MCF 10A (cell line): ENCODE measurements around the gene NR3C2. TPM values are rescaled to one million over a fixed set of nuclear protein-coding genes. Genes with fewer than 3 reads are reported as not detected.

Experiments
- BruUV-seq: library from RNA; stranded (reverse); fragments of 400-500 nt; replicated peaks from 2 replicates; lab custom pipeline; 2021; lab: Mats Ljungman, UMichigan
- CTCF ChIA-PET: fragments of 300-600 bp; sonication (Branson Sonifier 250); formaldehyde crosslinking; extraction: SDS; loops from one replicate; lab custom pipeline; 2021; ENCODE audit warnings: antibody characterized with exemption, inconsistent platforms; lab: Yijun Ruan, JAX
- POLR2A ChIA-PET: fragments of 300-600, 350-650 bp; sonication (Branson Sonifier 250); formaldehyde crosslinking; extraction: SDS; loops from one replicate; lab custom pipeline; 2020; ENCODE audit warnings: antibody characterized with exemption, inconsistent platforms; lab: Yijun Ruan, JAX
- DNase-seq: peaks from one replicate; pipeline ENCODE4 v3.0.0-alpha.2; 2018; ENCODE audit not compliant: unreplicated experiment
- H3K27ac Mint-ChIP-seq: one replicate; pipeline ENCODE4 v1.8.0; 2022; ENCODE audit warnings: mild to moderate bottlenecking, low read depth, mixed read lengths; ENCODE audit not compliant: unreplicated experiment
- H3K27me3 Mint-ChIP-seq: one replicate; pipeline ENCODE4 v1.8.0; 2022; ENCODE audit warnings: mixed read lengths; ENCODE audit not compliant: insufficient read depth, unreplicated experiment
- H3K36me3 Mint-ChIP-seq: one replicate; pipeline ENCODE4 v1.8.0; 2022; ENCODE audit warnings: mild to moderate bottlenecking, moderate library complexity, mixed read lengths; ENCODE audit not compliant: insufficient read depth, unreplicated experiment
- H3K4me1 Mint-ChIP-seq: one replicate; pipeline ENCODE4 v1.8.0; 2022; ENCODE audit warnings: mixed read lengths; ENCODE audit not compliant: insufficient read depth, unreplicated experiment
- H3K4me3 Mint-ChIP-seq: one replicate; pipeline ENCODE4 v1.8.0; 2022; ENCODE audit warnings: mild to moderate bottlenecking, moderate library complexity, mixed read lengths; ENCODE audit not compliant: unreplicated experiment
- H3K9me3 Mint-ChIP-seq: one replicate; pipeline ENCODE4 v1.8.0; 2022; ENCODE audit warnings: mixed read lengths; ENCODE audit not compliant: unreplicated experiment
- intact Hi-C: fragments of 100-400 bp; cut with micrococcal nuclease; formaldehyde crosslinking; loops from 2 replicates; pipeline ENCODE4 v1.14.1; 2022
- total RNA-seq: library from RNA; stranded (reverse); gene quantifications from 2 replicates; pipeline ENCODE4 v1.2.3, GENCODE V29; 2022
- TF ChIP-seq, protein P1 (sequence below): fragments of 200-600 bp; IDR thresholded peaks from one replicate; pipeline ENCODE4 v1.8.0; 2022; ENCODE audit warnings: antibody characterized with exemption, mild to moderate bottlenecking; ENCODE audit not compliant: unreplicated experiment

Gene NR3C2
- total RNA-seq, 1 experiment from 2014 or later = 0.21 TPM

DNA sequence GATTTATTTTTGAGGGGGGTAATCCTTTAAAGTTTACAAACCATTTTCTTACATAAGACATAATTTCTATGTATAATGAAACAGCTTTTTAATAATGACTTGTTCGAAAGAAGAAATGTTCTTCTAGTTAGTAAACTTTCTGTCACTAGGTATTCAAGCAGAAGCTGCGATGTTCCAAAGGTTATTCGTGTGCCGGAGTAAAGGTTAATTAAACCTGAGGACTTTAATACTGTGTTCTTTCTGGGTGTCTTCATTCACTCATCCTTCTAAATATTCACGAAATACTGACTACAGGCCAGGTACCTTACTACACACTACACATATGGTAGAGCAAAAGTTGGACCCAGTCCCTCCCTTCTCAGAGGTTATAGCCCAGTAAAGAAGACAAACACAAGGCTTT is 96.7 kb downstream of the NR3C2 start:
- TF ChIP-seq, protein P1, sequence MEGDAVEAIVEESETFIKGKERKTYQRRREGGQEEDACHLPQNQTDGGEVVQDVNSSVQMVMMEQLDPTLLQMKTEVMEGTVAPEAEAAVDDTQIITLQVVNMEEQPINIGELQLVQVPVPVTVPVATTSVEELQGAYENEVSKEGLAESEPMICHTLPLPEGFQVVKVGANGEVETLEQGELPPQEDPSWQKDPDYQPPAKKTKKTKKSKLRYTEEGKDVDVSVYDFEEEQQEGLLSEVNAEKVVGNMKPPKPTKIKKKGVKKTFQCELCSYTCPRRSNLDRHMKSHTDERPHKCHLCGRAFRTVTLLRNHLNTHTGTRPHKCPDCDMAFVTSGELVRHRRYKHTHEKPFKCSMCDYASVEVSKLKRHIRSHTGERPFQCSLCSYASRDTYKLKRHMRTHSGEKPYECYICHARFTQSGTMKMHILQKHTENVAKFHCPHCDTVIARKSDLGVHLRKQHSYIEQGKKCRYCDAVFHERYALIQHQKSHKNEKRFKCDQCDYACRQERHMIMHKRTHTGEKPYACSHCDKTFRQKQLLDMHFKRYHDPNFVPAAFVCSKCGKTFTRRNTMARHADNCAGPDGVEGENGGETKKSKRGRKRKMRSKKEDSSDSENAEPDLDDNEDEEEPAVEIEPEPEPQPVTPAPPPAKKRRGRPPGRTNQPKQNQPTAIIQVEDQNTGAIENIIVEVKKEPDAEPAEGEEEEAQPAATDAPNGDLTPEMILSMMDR = no peak
- DNase-seq = no peak
- Mint-ChIP-seq H3K4me3 (no peak overlapping the region), H3K36me3 (no peaks in the 10 kb centered on the region), H3K9me3 (peaks cover 7% of the 10 kb centered on the region), H3K27ac (no peak overlapping the region), H3K27me3 (no peaks in the 10 kb centered on the region), H3K4me1 (no peaks in the 10 kb centered on the region)
- CTCF ChIA-PET = no interaction called here
- BruUV-seq = no TSS peak
- intact Hi-C loops = no loop called here
- POLR2A ChIA-PET = no interaction called here

DNA sequence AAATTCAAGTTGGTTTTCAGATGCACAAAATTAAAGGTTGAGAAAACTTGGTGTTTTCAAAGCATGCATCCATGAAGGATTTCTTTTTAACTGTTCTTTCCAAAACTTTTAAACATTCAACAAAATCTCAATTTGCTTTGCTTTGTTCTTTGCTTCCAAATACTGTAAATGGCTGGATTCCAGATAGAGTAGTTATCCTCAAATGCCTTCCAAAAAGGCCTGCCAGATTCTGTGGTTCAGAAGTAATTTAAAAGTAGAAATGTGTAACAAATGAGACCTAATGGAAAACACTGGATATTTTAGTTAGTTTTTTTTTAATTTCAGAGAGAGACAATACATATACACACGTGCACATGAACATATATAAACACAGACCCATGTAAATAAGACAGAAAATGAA is 97.3 kb downstream of the NR3C2 start:
- H3K27me3 Mint-ChIP-seq = no peaks in the 10 kb centered on the region
- no peak for DNase-seq
- no TSS peak for BruUV-seq
- ChIA-PET CTCF (interaction anchor here (0.6 kb wide), 1 partner anchor 293 kb away, joined by 3 read pairs; no protein-coding TSS in a partner anchor), POLR2A (no interaction called here)
- H3K9me3 Mint-ChIP-seq = peaks cover 7% of the 10 kb centered on the region
- H3K27ac Mint-ChIP-seq = no peak overlapping the region
- no peaks in the 10 kb centered on the region for H3K36me3 Mint-ChIP-seq
- H3K4me1 Mint-ChIP-seq = no peaks in the 10 kb centered on the region
- TF ChIP-seq, protein P1 = no peak
- no peak overlapping the region for H3K4me3 Mint-ChIP-seq
- intact Hi-C loops = no loop called here

DNA sequence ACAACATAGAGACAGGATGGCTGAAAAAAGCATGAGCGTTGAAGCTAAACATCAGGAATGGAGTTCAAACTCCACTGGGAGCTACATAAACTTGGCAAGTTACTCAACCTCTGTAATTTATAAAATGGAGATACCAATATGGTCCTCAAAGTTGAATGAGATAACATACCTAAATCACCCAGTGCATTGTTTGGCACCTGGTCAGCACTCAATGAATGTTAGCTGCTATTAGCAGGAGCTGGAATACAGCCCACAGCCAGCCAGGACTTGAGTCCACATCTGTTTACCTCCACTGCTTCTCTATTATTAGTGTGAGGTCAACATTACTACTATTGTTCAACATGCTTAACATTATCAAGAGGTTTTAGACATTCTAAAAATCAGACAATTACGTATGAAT is 97.9 kb downstream of the NR3C2 start:
- H3K4me1 Mint-ChIP-seq = no peaks in the 10 kb centered on the region
- ChIA-PET CTCF (interaction anchor here (0.6 kb wide), 1 partner anchor 292 kb away, joined by 3 read pairs; no protein-coding TSS in a partner anchor), POLR2A (no interaction called here)
- TF ChIP-seq, protein P1 = no peak
- no TSS peak for BruUV-seq
- intact Hi-C loops = no loop called here
- DNase-seq = no peak
- H3K4me3 Mint-ChIP-seq = no peak overlapping the region
- H3K9me3 Mint-ChIP-seq = peaks cover 7% of the 10 kb centered on the region
- H3K27me3 Mint-ChIP-seq = no peaks in the 10 kb centered on the region
- H3K27ac Mint-ChIP-seq = no peak overlapping the region
- H3K36me3 Mint-ChIP-seq = no peaks in the 10 kb centered on the region

DNA sequence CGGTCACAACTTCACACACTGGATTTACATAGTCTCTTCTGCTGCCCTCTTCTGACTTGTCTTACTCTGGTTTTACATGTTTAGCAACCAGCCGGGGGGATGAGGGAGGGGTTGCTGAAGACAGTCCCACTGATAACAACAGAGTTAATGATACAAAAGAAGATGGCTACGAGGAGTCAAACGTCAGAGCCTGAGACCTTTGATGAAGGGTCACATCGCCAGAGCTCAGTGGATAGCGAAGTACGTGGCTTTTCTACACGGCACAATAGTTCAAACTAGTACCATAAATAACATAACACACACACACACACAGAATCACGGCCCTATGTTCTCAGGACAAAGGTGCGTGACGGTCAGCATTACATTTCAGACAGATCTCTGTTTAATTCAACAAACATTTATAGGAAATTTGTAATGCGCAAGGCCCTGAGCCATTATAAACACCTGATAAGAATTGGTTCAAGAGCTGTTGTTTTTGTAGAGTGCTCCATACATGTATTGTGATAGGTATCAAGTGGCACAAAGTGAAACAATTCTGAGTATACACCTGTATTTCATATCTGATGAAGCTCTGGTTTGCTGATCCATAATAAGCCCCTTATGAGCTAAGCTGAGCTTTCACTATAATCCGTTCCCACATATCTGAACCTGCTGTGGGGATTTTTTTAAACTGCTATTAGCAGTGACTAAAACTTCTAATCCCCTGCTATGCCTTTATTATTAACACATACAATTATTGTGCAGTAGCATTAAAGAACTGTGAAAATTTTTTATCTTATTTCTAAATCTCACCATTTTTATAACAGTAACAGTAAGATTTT is 100.0 kb downstream of the NR3C2 start:
- Mint-ChIP-seq H3K4me3 (no peak overlapping the region), H3K27ac (no peak overlapping the region), H3K27me3 (no peaks in the 10 kb centered on the region), H3K9me3 (peaks cover 7% of the 10 kb centered on the region), H3K4me1 (no peaks in the 10 kb centered on the region), H3K36me3 (no peaks in the 10 kb centered on the region)
- CTCF ChIA-PET = interaction anchor here (0.7 to 1.0 kb wide), 2 partner anchors 104 to 688 kb away, joined by 3 read pairs; no protein-coding TSS in a partner anchor
- DNase-seq = no peak
- TF ChIP-seq, protein P1 = no peak
- BruUV-seq = no TSS peak
- POLR2A ChIA-PET = no interaction called here
- intact Hi-C loops = no loop called here
